Measurements from ENCODE around the gene MAP2. TPM values are rescaled to one million over a fixed set of nuclear protein-coding genes. Genes with fewer than 3 reads are reported as not detected.

The MAP2 gene
- total RNA-seq, 2 experiments from 2014 or later = 0.10 TPM; not detected in 1

- CTCF ChIA-PET (ENCODE audit: unreplicated experiment) = no interaction called here
Measured at GRCh38 chr2:209468846-209469245, 45.0 kb downstream of the MAP2 start.

GRCh38 chr2:209469481-209469880 is 45.6 kb downstream of the MAP2 start:
- Histone ChIP-seq H4K20me1 (ENCODE audit: insufficient read depth, low read length) (no peaks in the 10 kb centered on the region), H3K4me1 (ENCODE audit: insufficient read depth, low read length, poor library complexity, severe bottlenecking) (no peaks in the 10 kb centered on the region), H3K36me3 (ENCODE audit: insufficient read depth, low read length) (no peaks in the 10 kb centered on the region), H3K4me3 (ENCODE audit: low read depth, low read length, poor library complexity, severe bottlenecking) (no peak overlapping the region), H3K9me3 (ENCODE audit: low read length) (no peaks in the 10 kb centered on the region), H3K27ac (ENCODE audit: low read depth, low read length, poor library complexity, severe bottlenecking) (no peak overlapping the region), H3K4me2 (ENCODE audit: low read length) (no peak overlapping the region), H3K79me2 (ENCODE audit: insufficient read depth, low read depth, low read length) (no peaks in the 10 kb centered on the region), H3K9me2 (ENCODE audit: insufficient read depth, low read length) (no peaks in the 10 kb centered on the region), H2AFZ (ENCODE audit: low read length) (no peak overlapping the region)
- no TSS peak for BruUV-seq (replicated peaks)
- TF ChIP-seq EZH2phosphoT487 (IDR thresholded peaks at IDR 0.05; ENCODE audit: borderline replicate concordance, low read depth, low read length) (no peak), CTCF (conservative IDR thresholded peaks at IDR 0.05; ENCODE audit: low read length) (no peak)
- DNase-seq (ENCODE audit: low spot score) = no peak
- intact Hi-C loops (cut with micrococcal nuclease; ENCODE audit: unreplicated experiment) = no loop called here
- CTCF ChIA-PET (ENCODE audit: unreplicated experiment) = no interaction called here
- POLR2A ChIA-PET = no interaction called here

More at GRCh38 chr2:209468846-209469245, 45.0 kb downstream of the MAP2 start:
- BruUV-seq (replicated peaks) = no TSS peak
- POLR2A ChIA-PET = no interaction called here
- no peak for DNase-seq (ENCODE audit: low spot score)
- no peaks in the 10 kb centered on the region for H3K9me2 ChIP-seq (ENCODE audit: insufficient read depth, low read length)
- no peaks in the 10 kb centered on the region for H3K36me3 ChIP-seq (ENCODE audit: insufficient read depth, low read length)
- H3K4me3 ChIP-seq (ENCODE audit: low read depth, low read length, poor library complexity, severe bottlenecking) = no peak overlapping the region
- H2AFZ ChIP-seq (ENCODE audit: low read length) = no peak overlapping the region
- intact Hi-C loops (cut with micrococcal nuclease; ENCODE audit: unreplicated experiment) = no loop called here
- no peaks in the 10 kb centered on the region for H3K4me1 ChIP-seq (ENCODE audit: insufficient read depth, low read length, poor library complexity, severe bottlenecking)
- H4K20me1 ChIP-seq (ENCODE audit: insufficient read depth, low read length) = no peaks in the 10 kb centered on the region
- no peak overlapping the region for H3K27ac ChIP-seq (ENCODE audit: low read depth, low read length, poor library complexity, severe bottlenecking)
- TF ChIP-seq CTCF (conservative IDR thresholded peaks at IDR 0.05; ENCODE audit: low read length) = no peak
- TF ChIP-seq EZH2phosphoT487 (IDR thresholded peaks at IDR 0.05; ENCODE audit: borderline replicate concordance, low read depth, low read length) = no peak
- no peak overlapping the region for H3K4me2 ChIP-seq (ENCODE audit: low read length)
- H3K79me2 ChIP-seq (ENCODE audit: insufficient read depth, low read depth, low read length) = no peaks in the 10 kb centered on the region
- H3K9me3 ChIP-seq (ENCODE audit: low read length) = no peaks in the 10 kb centered on the region

- BruUV-seq (replicated peaks) = no TSS peak
- Histone ChIP-seq H3K4me2 (ENCODE audit: low read length) (no peak overlapping the region), H2AFZ (ENCODE audit: low read length) (no peak overlapping the region), H3K79me2 (ENCODE audit: insufficient read depth, low read depth, low read length) (no peaks in the 10 kb centered on the region), H3K4me1 (ENCODE audit: insufficient read depth, low read length, poor library complexity, severe bottlenecking) (no peaks in the 10 kb centered on the region), H3K36me3 (ENCODE audit: insufficient read depth, low read length) (no peaks in the 10 kb centered on the region), H3K4me3 (ENCODE audit: low read depth, low read length, poor library complexity, severe bottlenecking) (no peak overlapping the region), H4K20me1 (ENCODE audit: insufficient read depth, low read length) (no peaks in the 10 kb centered on the region), H3K9me2 (ENCODE audit: insufficient read depth, low read length) (no peaks in the 10 kb centered on the region), H3K27ac (ENCODE audit: low read depth, low read length, poor library complexity, severe bottlenecking) (no peak overlapping the region), H3K9me3 (ENCODE audit: low read length) (no peaks in the 10 kb centered on the region)
- POLR2A ChIA-PET = no interaction called here
- no peak for DNase-seq (ENCODE audit: low spot score)
- TF ChIP-seq EZH2phosphoT487 (IDR thresholded peaks at IDR 0.05; ENCODE audit: borderline replicate concordance, low read depth, low read length) = no peak
- CTCF ChIA-PET (ENCODE audit: unreplicated experiment) = no interaction called here
- intact Hi-C loops (cut with micrococcal nuclease; ENCODE audit: unreplicated experiment) = no loop called here
Measured at GRCh38 chr2:209470466-209470865, 46.6 kb downstream of the MAP2 start.

Measured in OCI-LY7 (cell line).